B cell (primary cell): ENCODE data around the gene SENP5.

ENCODE experiments used
- EZH2 ChIP-seq: IDR thresholded peaks from 2 replicates; pipeline ENCODE4 v1.6.1; 2012; ENCODE audit warnings: borderline replicate concordance, low read depth, mild to moderate bottlenecking, moderate library complexity, low read length; ENCODE audit not compliant: insufficient read depth, poor library complexity, severe bottlenecking
- TF ChIP-seq, protein P1 (sequence below): fragments of 200-600 bp; IDR thresholded peaks from one replicate; pipeline ENCODE4 v1.8.0; 2022; ENCODE audit warnings: antibody characterized with exemption, mild to moderate bottlenecking

DNA sequence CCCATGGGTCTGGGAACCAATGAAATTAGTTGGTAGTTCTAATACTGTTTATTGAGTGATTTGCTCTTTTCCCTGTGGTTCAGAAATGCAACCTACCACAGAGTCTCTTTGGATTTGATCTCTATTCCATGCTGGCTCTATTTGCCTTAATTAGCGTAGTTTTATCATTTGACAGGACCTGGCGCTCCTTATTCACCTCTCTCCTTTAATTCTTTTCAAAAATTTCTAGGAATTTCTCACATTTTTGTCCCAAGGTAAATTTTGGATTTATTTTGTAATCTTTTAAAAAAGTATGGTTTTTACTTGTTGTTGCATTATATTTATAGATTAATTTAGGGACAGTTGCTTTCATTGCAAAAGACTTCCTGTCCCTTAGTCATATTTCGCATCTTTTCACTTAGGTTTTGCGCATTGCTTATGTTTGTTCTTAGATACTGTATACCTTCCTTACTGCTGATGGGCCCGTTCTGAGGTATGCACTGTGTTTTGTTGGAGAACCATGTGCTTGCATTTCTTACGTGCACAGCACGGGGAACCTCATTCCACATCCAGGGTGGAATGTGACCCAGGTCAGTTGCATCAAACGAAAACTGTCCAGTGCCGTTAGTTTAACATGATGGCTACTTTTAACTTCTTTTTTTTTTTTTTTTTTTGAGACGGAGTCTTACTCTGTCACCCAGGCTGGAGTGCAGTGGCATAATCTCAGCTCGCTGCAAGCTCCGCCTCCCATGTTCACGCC is 27.0 kb downstream of the SENP5 start:
- TF ChIP-seq, protein P1, sequence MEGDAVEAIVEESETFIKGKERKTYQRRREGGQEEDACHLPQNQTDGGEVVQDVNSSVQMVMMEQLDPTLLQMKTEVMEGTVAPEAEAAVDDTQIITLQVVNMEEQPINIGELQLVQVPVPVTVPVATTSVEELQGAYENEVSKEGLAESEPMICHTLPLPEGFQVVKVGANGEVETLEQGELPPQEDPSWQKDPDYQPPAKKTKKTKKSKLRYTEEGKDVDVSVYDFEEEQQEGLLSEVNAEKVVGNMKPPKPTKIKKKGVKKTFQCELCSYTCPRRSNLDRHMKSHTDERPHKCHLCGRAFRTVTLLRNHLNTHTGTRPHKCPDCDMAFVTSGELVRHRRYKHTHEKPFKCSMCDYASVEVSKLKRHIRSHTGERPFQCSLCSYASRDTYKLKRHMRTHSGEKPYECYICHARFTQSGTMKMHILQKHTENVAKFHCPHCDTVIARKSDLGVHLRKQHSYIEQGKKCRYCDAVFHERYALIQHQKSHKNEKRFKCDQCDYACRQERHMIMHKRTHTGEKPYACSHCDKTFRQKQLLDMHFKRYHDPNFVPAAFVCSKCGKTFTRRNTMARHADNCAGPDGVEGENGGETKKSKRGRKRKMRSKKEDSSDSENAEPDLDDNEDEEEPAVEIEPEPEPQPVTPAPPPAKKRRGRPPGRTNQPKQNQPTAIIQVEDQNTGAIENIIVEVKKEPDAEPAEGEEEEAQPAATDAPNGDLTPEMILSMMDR: no peak
- no peak for TF ChIP-seq EZH2
